ENCODE measurements around the gene DDX55.

GRCh38 chr12:123571343-123571813, 30.5 kb upstream of the DDX55 start:
- TF ChIP-seq CTCF (conservative IDR thresholded peaks at IDR 0.05 in 1 of 2, IDR thresholded peaks at IDR 0.05 in 1 of 2; ENCODE audit: extremely low read depth in 1 of 2, insufficient read depth in 1 of 2, low read depth in 1 of 2, low read length in 2 of 2) (no peak), EZH2 (IDR thresholded peaks at IDR 0.05; ENCODE audit: borderline replicate concordance, low read length) (no peak)

All from mammary epithelial cell (primary cell).